ENCODE measurements around the gene TMEM95. TPM values are rescaled to one million over a fixed set of nuclear protein-coding genes. Genes with fewer than 3 reads are reported as not detected.

Gene TMEM95
- total RNA-seq, 3 donors from 2014 or later (not counting 1 experiment from before 2014, with no cell fraction given): not detected

- Mint-ChIP-seq H3K9me3 (no peaks in the 10 kb centered on the region), H3K4me1 (peaks cover 8 to 30% of the 10 kb centered on the region in 2 donors), H3K4me3 (peak within 1 kb of the TSS; percentile 92), H3K27ac (peak within 1 kb of the TSS; percentile 90 to 96), H3K36me3 (no peaks in the 10 kb centered on the region), H3K27me3 (ENCODE audit: low read depth in 2 of 2) (peaks cover 3 to 12% of the 10 kb centered on the region in 2 donors)
- Histone ChIP-seq H3K4me1 (ENCODE audit: control insufficient read depth, insufficient read depth, low read length) (peaks cover 28% of the 10 kb centered on the region), H3K9me3 (ENCODE audit: control insufficient read depth, insufficient read depth, low read length) (no peaks in the 10 kb centered on the region), H3K27me3 (ENCODE audit: control insufficient read depth, insufficient read depth, low read length) (peaks cover 3% of the 10 kb centered on the region), H3K27ac (ENCODE audit: low read length) (peak within 1 kb of the TSS; percentile 93), H3K4me3 (ENCODE audit: low read length) (peak within 1 kb of the TSS; percentile 69), H3K36me3 (ENCODE audit: control insufficient read depth, insufficient read depth, low read length) (no peaks in the 10 kb centered on the region)
- TF ChIP-seq CTCF (IDR thresholded peaks at IDR 0.05): no peak
- DNase-seq: peak; percentile 94 to 98
- 0% methylated on average over 47 of the region's 49 CpGs for whole genome bisulfite sequencing (ENCODE audit: insufficient coverage)
- intact Hi-C loops (cut with micrococcal nuclease): loop anchor here (1.0 kb wide), 2 partner anchors 10 to 31 kb away; partner anchors contain the start of genes PLSCR3 and TMEM102
- peak; percentile 85 to 93 (median 86) for ATAC-seq
These were observed 49.2 kb downstream of the TMEM95 start, which contains the start of gene TMEM256 for GRCh38 chr17:7403977-7404736. Gene TMEM256, minus strand, starts transcription at chr17:7404097. Its CDS starts 13 bp downstream, at chr17:7404084.

GRCh38 chr17:7404737-7405349, 49.9 kb downstream of the TMEM95 start:
- Mint-ChIP-seq H3K27ac (peak overlapping the region; percentile 90 to 96), H3K36me3 (no peaks in the 10 kb centered on the region), H3K4me3 (peak overlapping the region; percentile 92), H3K27me3 (ENCODE audit: low read depth in 2 of 2) (peaks cover 6 to 18% of the 10 kb centered on the region in 2 donors), H3K9me3 (no peaks in the 10 kb centered on the region), H3K4me1 (peaks cover 8 to 31% of the 10 kb centered on the region in 2 donors)
- no peak for TF ChIP-seq CTCF (IDR thresholded peaks at IDR 0.05)
- Histone ChIP-seq H3K4me1 (ENCODE audit: control insufficient read depth, insufficient read depth, low read length) (peaks cover 28% of the 10 kb centered on the region), H3K4me3 (ENCODE audit: low read length) (peak overlapping the region; percentile 69), H3K27me3 (ENCODE audit: control insufficient read depth, insufficient read depth, low read length) (peaks cover 3% of the 10 kb centered on the region), H3K27ac (ENCODE audit: low read length) (peak overlapping the region; percentile 93), H3K9me3 (ENCODE audit: control insufficient read depth, insufficient read depth, low read length) (no peaks in the 10 kb centered on the region), H3K36me3 (ENCODE audit: control insufficient read depth, insufficient read depth, low read length) (no peaks in the 10 kb centered on the region)
- WGBS (ENCODE audit: insufficient coverage): under 1% methylated on average over 65 of the region's 65 CpGs
- ATAC-seq: peak; percentile 52 to 64 (median 53)
- intact Hi-C loops (cut with micrococcal nuclease): loop anchor here (1.0 kb wide), 2 partner anchors 11 to 30 kb away; partner anchors contain the start of genes PLSCR3 and TMEM102
- peak in 1 of 2 donors; percentile 86 for DNase-seq

- intact Hi-C loops (cut with micrococcal nuclease): no loop called here
- no peaks in the 10 kb centered on the region for H3K9me3 ChIP-seq (ENCODE audit: control insufficient read depth, insufficient read depth, low read length)
- no peak overlapping the region for H3K27ac ChIP-seq (ENCODE audit: low read length)
- peaks cover 8 to 31% of the 10 kb centered on the region in 2 donors for H3K4me1 Mint-ChIP-seq
- H3K4me1 ChIP-seq (ENCODE audit: control insufficient read depth, insufficient read depth, low read length): peaks cover 28% of the 10 kb centered on the region
- H3K27me3 ChIP-seq (ENCODE audit: control insufficient read depth, insufficient read depth, low read length): peaks cover 3% of the 10 kb centered on the region
- no peaks in the 10 kb centered on the region for H3K36me3 ChIP-seq (ENCODE audit: control insufficient read depth, insufficient read depth, low read length)
- peak overlapping the region; percentile 90 for H3K4me3 Mint-ChIP-seq
- WGBS (ENCODE audit: insufficient coverage): 27% methylated on average over 34 of the region's 38 CpGs
- no peak for TF ChIP-seq CTCF (IDR thresholded peaks at IDR 0.05)
- peaks cover 6 to 20% of the 10 kb centered on the region in 2 donors for H3K27me3 Mint-ChIP-seq (ENCODE audit: low read depth in 2 of 2)
- H3K36me3 Mint-ChIP-seq: no peaks in the 10 kb centered on the region
- no peaks in the 10 kb centered on the region for H3K9me3 Mint-ChIP-seq
- H3K27ac Mint-ChIP-seq: peak overlapping the region; percentile 1 to 96
- peak overlapping the region; percentile 69 for H3K4me3 ChIP-seq (ENCODE audit: low read length)
- ATAC-seq: no peak
- DNase-seq: no peak
These were observed 50.6 kb downstream of the TMEM95 start for GRCh38 chr17:7405350-7406234.

All from natural killer cell (primary cell).